Measurements from ENCODE around the gene SAMD10. TPM values are rescaled to one million over a fixed set of nuclear protein-coding genes. Genes with fewer than 3 reads are reported as not detected.
A peak's percentile ranks its signal among the peaks of the same experiment; 100 is the strongest.

The SAMD10 gene
- polyA plus RNA-seq (2013, experiment 1 of 2): 2.2 TPM
- polyA plus RNA-seq (2013, experiment 2 of 2): 2.1 TPM

- H3K36me3 ChIP-seq (ENCODE audit: control insufficient read depth, insufficient read depth, low read length): peaks cover 2% of the 10 kb centered on the region
- no peak within 1 kb of the TSS for H3K27ac ChIP-seq (ENCODE audit: low read depth, low read length)
- H3K79me1 ChIP-seq (ENCODE audit: low read length): peaks cover 13% of the 10 kb centered on the region
These were observed at the start of gene SAMD10 for GRCh38 chr20:63979557-63980316. TSS of gene SAMD10 (minus strand) at chr20:63979642. CDS start at chr20:63979467, 175 bp downstream.

GRCh38 chr20:64027981-64028685 lies 48.7 kb upstream of the SAMD10 start:
- no peak overlapping the region for H3K4me3 ChIP-seq (ENCODE audit: low read length)
- H3K36me3 ChIP-seq (ENCODE audit: control insufficient read depth, insufficient read depth, low read length): peaks cover 19% of the 10 kb centered on the region
- H3K27me3 ChIP-seq (ENCODE audit: insufficient read depth, low read length, poor library complexity): no peaks in the 10 kb centered on the region
- H2AK5ac ChIP-seq (ENCODE audit: low read length): no peak overlapping the region
- H3K4me2 ChIP-seq (ENCODE audit: low read length): no peak overlapping the region
- no peak for DNase-seq
- H3K9ac ChIP-seq (ENCODE audit: low read length): no peak overlapping the region
- H3K79me1 ChIP-seq (ENCODE audit: low read length): no peaks in the 10 kb centered on the region
- H2BK120ac ChIP-seq (ENCODE audit: low read depth, low read length): no peak overlapping the region
- H2BK15ac ChIP-seq (replicated peaks; ENCODE audit: low read depth): no peak overlapping the region
- H4K8ac ChIP-seq (ENCODE audit: low read depth, low read length): no peak overlapping the region
- no peak overlapping the region for H3K4ac ChIP-seq (ENCODE audit: low read depth, low read length)
- no peak overlapping the region for H3K18ac ChIP-seq (ENCODE audit: low read length)
- no peak overlapping the region for H2BK5ac ChIP-seq (ENCODE audit: low read length)
- H3K4me1 ChIP-seq (ENCODE audit: control insufficient read depth, low read depth, low read length): no peaks in the 10 kb centered on the region
- H3K23ac ChIP-seq (ENCODE audit: low read length): no peak overlapping the region
- no peak overlapping the region for H3K27ac ChIP-seq (ENCODE audit: low read depth, low read length)
- H4K5ac ChIP-seq (ENCODE audit: low read length): no peak overlapping the region
- no CpG with 5 or more reads among the region's 24 CpGs for WGBS (ENCODE audit: extremely low coverage, insufficient coverage, low lambda C conversion rate)
- no peak overlapping the region for H3K56ac ChIP-seq (ENCODE audit: low read length)
- no peaks in the 10 kb centered on the region for H3K79me2 ChIP-seq (ENCODE audit: control insufficient read depth, insufficient read depth, low read length)

More at GRCh38 chr20:63979557-63980316, at the start of gene SAMD10:
- H3K18ac ChIP-seq (ENCODE audit: low read length): peak within 1 kb of the TSS; percentile 54
- H3K4ac ChIP-seq (ENCODE audit: low read depth, low read length): peak within 1 kb of the TSS; percentile 49
- H3K23ac ChIP-seq (ENCODE audit: low read length): peak within 1 kb of the TSS; percentile 80
- peak within 1 kb of the TSS; percentile 60 for H3K4me3 ChIP-seq (ENCODE audit: low read length)
- no peaks in the 10 kb centered on the region for H3K27me3 ChIP-seq (ENCODE audit: insufficient read depth, low read length, poor library complexity)
- no peak within 1 kb of the TSS for H2BK120ac ChIP-seq (ENCODE audit: low read depth, low read length)
- peak within 1 kb of the TSS; percentile 26 for H4K5ac ChIP-seq (ENCODE audit: low read length)
- peaks cover 4% of the 10 kb centered on the region for H3K4me1 ChIP-seq (ENCODE audit: control insufficient read depth, low read depth, low read length)
- peak within 1 kb of the TSS; percentile 88 for H3K56ac ChIP-seq (ENCODE audit: low read length)
- no peak within 1 kb of the TSS for H2BK5ac ChIP-seq (ENCODE audit: low read length)
- no CpG with 5 or more reads among the region's 52 CpGs for WGBS (ENCODE audit: extremely low coverage, insufficient coverage, low lambda C conversion rate)
- no peak within 1 kb of the TSS for H2BK15ac ChIP-seq (replicated peaks; ENCODE audit: low read depth)
- DNase-seq: peak; percentile 42
- peak within 1 kb of the TSS; percentile 79 for H3K9ac ChIP-seq (ENCODE audit: low read length)
- peak within 1 kb of the TSS; percentile 20 for H2AK5ac ChIP-seq (ENCODE audit: low read length)
- peaks cover 13% of the 10 kb centered on the region for H3K79me2 ChIP-seq (ENCODE audit: control insufficient read depth, insufficient read depth, low read length)
- H4K8ac ChIP-seq (ENCODE audit: low read depth, low read length): no peak within 1 kb of the TSS
- peak within 1 kb of the TSS; percentile 93 for H3K4me2 ChIP-seq (ENCODE audit: low read length)

GRCh38 chr20:64025826-64026412 lies 46.5 kb upstream of the SAMD10 start:
- H3K23ac ChIP-seq (ENCODE audit: low read length): no peak overlapping the region
- no peak overlapping the region for H2AK5ac ChIP-seq (ENCODE audit: low read length)
- no peak overlapping the region for H4K8ac ChIP-seq (ENCODE audit: low read depth, low read length)
- H3K36me3 ChIP-seq (ENCODE audit: control insufficient read depth, insufficient read depth, low read length): peaks cover 21% of the 10 kb centered on the region
- H3K27ac ChIP-seq (ENCODE audit: low read depth, low read length): no peak overlapping the region
- no peak overlapping the region for H3K9ac ChIP-seq (ENCODE audit: low read length)
- WGBS (ENCODE audit: extremely low coverage, insufficient coverage, low lambda C conversion rate): no CpG with 5 or more reads among the region's 29 CpGs
- H3K4ac ChIP-seq (ENCODE audit: low read depth, low read length): no peak overlapping the region
- H2BK5ac ChIP-seq (ENCODE audit: low read length): no peak overlapping the region
- H3K56ac ChIP-seq (ENCODE audit: low read length): no peak overlapping the region
- no peaks in the 10 kb centered on the region for H3K27me3 ChIP-seq (ENCODE audit: insufficient read depth, low read length, poor library complexity)
- no peak overlapping the region for H4K5ac ChIP-seq (ENCODE audit: low read length)
- no peak overlapping the region for H3K4me2 ChIP-seq (ENCODE audit: low read length)
- no peak overlapping the region for H3K18ac ChIP-seq (ENCODE audit: low read length)
- H3K79me2 ChIP-seq (ENCODE audit: control insufficient read depth, insufficient read depth, low read length): no peaks in the 10 kb centered on the region
- H3K79me1 ChIP-seq (ENCODE audit: low read length): no peaks in the 10 kb centered on the region
- no peaks in the 10 kb centered on the region for H3K4me1 ChIP-seq (ENCODE audit: control insufficient read depth, low read depth, low read length)
- H3K4me3 ChIP-seq (ENCODE audit: low read length): no peak overlapping the region
- DNase-seq: no peak
- no peak overlapping the region for H2BK120ac ChIP-seq (ENCODE audit: low read depth, low read length)
- H2BK15ac ChIP-seq (replicated peaks; ENCODE audit: low read depth): no peak overlapping the region

GRCh38 chr20:64025101-64025825 lies 45.8 kb upstream of the SAMD10 start:
- no peak overlapping the region for H4K8ac ChIP-seq (ENCODE audit: low read depth, low read length)

GRCh38 chr20:64024141-64024990 lies 44.9 kb upstream of the SAMD10 start:
- no peak overlapping the region for H3K4ac ChIP-seq (ENCODE audit: low read depth, low read length)
- no peaks in the 10 kb centered on the region for H3K79me2 ChIP-seq (ENCODE audit: control insufficient read depth, insufficient read depth, low read length)
- H2BK5ac ChIP-seq (ENCODE audit: low read length): no peak overlapping the region
- H3K27me3 ChIP-seq (ENCODE audit: insufficient read depth, low read length, poor library complexity): no peaks in the 10 kb centered on the region
- no peak overlapping the region for H3K18ac ChIP-seq (ENCODE audit: low read length)
- H4K5ac ChIP-seq (ENCODE audit: low read length): no peak overlapping the region
- H3K4me3 ChIP-seq (ENCODE audit: low read length): no peak overlapping the region
- H3K27ac ChIP-seq (ENCODE audit: low read depth, low read length): no peak overlapping the region
- no peak overlapping the region for H3K56ac ChIP-seq (ENCODE audit: low read length)
- H2BK15ac ChIP-seq (replicated peaks; ENCODE audit: low read depth): no peak overlapping the region
- peaks cover 24% of the 10 kb centered on the region for H3K36me3 ChIP-seq (ENCODE audit: control insufficient read depth, insufficient read depth, low read length)
- no peaks in the 10 kb centered on the region for H3K4me1 ChIP-seq (ENCODE audit: control insufficient read depth, low read depth, low read length)
- no peak overlapping the region for H3K9ac ChIP-seq (ENCODE audit: low read length)
- no peak overlapping the region for H2BK120ac ChIP-seq (ENCODE audit: low read depth, low read length)
- no peak overlapping the region for H3K4me2 ChIP-seq (ENCODE audit: low read length)
- no peaks in the 10 kb centered on the region for H3K79me1 ChIP-seq (ENCODE audit: low read length)
- no CpG with 5 or more reads among the region's 17 CpGs for WGBS (ENCODE audit: extremely low coverage, insufficient coverage, low lambda C conversion rate)
- H4K8ac ChIP-seq (ENCODE audit: low read depth, low read length): no peak overlapping the region
- H3K23ac ChIP-seq (ENCODE audit: low read length): no peak overlapping the region
- no peak for DNase-seq
- no peak overlapping the region for H2AK5ac ChIP-seq (ENCODE audit: low read length)

More at GRCh38 chr20:64025101-64025825, 45.8 kb upstream of the SAMD10 start:
- Histone ChIP-seq H3K4me1 (ENCODE audit: control insufficient read depth, low read depth, low read length) (no peaks in the 10 kb centered on the region), H2AK5ac (ENCODE audit: low read length) (no peak overlapping the region), H2BK15ac (replicated peaks; ENCODE audit: low read depth) (no peak overlapping the region), H3K56ac (ENCODE audit: low read length) (no peak overlapping the region), H3K4me3 (ENCODE audit: low read length) (no peak overlapping the region), H3K4ac (ENCODE audit: low read depth, low read length) (no peak overlapping the region), H3K23ac (ENCODE audit: low read length) (no peak overlapping the region), H3K79me1 (ENCODE audit: low read length) (no peaks in the 10 kb centered on the region), H4K5ac (ENCODE audit: low read length) (no peak overlapping the region), H3K36me3 (ENCODE audit: control insufficient read depth, insufficient read depth, low read length) (peaks cover 20% of the 10 kb centered on the region), H3K27ac (ENCODE audit: low read depth, low read length) (no peak overlapping the region), H2BK120ac (ENCODE audit: low read depth, low read length) (no peak overlapping the region), H3K18ac (ENCODE audit: low read length) (no peak overlapping the region), H3K9ac (ENCODE audit: low read length) (no peak overlapping the region), H3K79me2 (ENCODE audit: control insufficient read depth, insufficient read depth, low read length) (no peaks in the 10 kb centered on the region), H3K4me2 (ENCODE audit: low read length) (no peak overlapping the region), H3K27me3 (ENCODE audit: insufficient read depth, low read length, poor library complexity) (no peaks in the 10 kb centered on the region), H2BK5ac (ENCODE audit: low read length) (no peak overlapping the region)
- no CpG with 5 or more reads among the region's 18 CpGs for WGBS (ENCODE audit: extremely low coverage, insufficient coverage, low lambda C conversion rate)
- no peak for DNase-seq

Measured in mesendoderm (in vitro differentiated cells).